Left hindlimb (tissue), 1 donor: ENCODE results near the gene CLSTN1.
"Not testable (repeated sequence)": the region's sequence is repeated elsewhere in the genome, so short reads cannot be mapped to it uniquely, and the experiment has no call there.

ENCODE experiments used
- DNase-seq: peaks from one replicate; pipeline ENCODE4 v3.0.0-alpha.2; 2018

CLSTN1 gene

GRCh38 chr1:9825093-9826074 is 1.6 kb upstream of the CLSTN1 start:
- peak; percentile 73 for DNase-seq

- DNase-seq: no peak
Observed at GRCh38 chr1:9824702-9825089, 931 bp upstream of the CLSTN1 start.

- DNase-seq: no peak
Observed at GRCh38 chr1:9823693-9823942, 147 bp downstream of the CLSTN1 start.

- no peak for DNase-seq
Observed at GRCh38 chr1:9822897-9823692, 670 bp downstream of the CLSTN1 start.

DNA sequence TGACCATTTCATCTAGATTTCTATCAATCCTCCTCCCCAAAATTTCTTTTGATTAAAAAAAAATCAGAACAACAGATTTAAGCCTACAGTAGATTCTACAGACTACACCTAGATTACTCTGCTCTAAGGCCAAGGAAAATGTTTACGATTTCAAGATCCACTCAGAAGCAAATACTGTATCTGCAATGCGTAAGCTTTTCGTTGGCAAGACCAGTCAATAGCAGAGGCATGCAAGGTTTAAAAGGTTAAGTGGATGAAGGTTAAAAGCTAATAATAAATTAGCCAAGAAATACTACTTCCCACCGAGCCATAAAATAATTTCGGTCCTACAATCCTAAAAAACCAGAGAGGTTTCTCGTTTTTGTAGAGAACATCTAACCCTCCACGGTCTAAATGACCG is 1.3 kb downstream of the CLSTN1 start:
- no peak for DNase-seq

DNA sequence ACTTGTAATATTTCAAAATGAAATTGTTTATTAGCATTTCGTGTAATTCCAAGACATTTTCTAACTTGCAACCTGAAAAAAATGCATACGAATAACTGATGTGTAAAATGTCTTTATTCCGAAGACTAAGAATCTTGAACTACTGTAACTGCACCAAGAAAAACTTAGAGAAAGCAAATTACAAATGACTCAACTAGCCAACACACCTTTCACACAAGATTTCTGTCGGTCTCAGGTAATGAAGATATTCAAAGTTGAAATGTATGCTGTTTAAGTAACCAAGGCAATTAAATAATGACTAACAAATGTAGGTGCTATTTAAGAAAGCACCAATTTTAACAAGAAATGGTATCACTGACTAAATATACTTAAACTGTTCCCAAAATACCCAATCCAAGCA is 2.1 kb downstream of the CLSTN1 start:
- DNase-seq: no peak

GRCh38 chr1:9820521-9820920 is 3.2 kb downstream of the CLSTN1 start:
- DNase-seq: no peak

- DNase-seq: no peak
Observed at GRCh38 chr1:9817734-9818133, 6.0 kb downstream of the CLSTN1 start.

DNA sequence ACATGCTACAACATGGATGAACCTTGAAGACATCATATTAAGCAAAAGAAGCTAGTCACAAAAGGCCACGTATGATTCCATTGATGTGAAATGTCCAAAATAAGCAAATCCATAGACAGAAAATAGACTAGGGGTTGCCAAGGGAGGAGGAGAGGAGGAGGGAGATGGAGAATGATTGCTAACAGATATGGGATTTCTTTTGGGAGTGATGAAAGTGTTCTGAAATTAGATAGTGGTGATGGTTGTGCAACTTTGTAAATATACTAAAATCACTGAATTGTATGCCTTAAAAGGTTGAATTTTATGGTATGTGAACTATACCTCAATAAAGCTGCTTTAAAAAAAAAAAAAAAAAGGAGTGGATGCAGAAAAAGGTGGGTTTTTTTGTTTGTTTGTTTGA is 7.6 kb downstream of the CLSTN1 start:
- no peak for DNase-seq

DNA sequence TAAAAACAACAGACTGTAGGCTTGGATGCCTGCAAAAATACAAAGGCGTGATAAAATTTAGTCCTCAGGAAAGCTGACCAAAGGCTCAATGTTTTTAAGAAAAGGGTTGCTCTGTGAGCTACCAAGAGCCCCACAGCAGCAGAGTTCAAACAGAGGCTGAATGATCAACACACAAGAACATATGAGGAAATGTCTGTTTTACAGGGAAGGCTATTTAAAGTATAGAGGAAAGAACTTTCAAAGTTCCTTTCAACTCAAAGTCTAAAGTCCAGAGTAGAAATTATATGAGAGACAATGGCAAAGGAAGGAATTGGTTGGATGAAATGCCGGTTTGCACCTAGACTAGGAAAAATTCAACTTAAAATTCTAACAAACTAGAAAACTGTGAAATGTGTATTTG is 8.6 kb downstream of the CLSTN1 start:
- no peak for DNase-seq

- no peak for DNase-seq
Observed at GRCh38 chr1:9814619-9815018, 9.1 kb downstream of the CLSTN1 start.

DNA sequence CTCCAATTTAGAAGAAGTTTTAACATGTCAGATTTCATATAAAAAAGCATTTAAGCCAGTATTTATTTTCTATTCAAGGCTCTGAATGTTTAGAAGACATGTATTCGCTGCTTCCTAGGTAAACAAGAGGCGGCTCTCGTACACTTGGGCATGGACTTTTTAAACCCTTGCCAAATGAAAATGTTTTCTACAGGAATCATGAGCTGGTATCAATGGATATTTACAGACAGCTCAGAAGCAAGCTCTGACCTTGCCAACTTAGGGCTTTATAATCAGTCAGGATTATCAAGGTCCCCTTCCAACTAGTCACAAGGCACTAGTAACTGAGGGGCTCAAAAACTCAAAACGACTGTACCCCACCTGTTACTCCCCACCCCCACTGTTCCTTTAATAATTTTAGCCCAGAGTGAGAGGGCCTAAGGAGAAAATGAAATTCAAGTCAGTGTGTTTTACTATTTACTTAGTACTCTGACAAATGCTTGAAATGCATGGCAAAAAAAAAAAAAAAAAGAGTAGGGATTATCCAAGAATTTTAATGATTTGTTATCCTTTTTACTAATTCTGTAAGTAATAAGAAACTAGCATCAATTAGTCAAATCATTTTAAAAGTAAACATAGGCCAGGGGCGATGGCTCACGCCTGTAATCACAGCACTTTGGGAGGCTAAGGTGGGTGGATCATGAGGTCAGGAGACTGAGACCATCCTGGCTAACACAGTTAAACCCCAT is 12.4 kb downstream of the CLSTN1 start:
- DNase-seq: no peak

DNA sequence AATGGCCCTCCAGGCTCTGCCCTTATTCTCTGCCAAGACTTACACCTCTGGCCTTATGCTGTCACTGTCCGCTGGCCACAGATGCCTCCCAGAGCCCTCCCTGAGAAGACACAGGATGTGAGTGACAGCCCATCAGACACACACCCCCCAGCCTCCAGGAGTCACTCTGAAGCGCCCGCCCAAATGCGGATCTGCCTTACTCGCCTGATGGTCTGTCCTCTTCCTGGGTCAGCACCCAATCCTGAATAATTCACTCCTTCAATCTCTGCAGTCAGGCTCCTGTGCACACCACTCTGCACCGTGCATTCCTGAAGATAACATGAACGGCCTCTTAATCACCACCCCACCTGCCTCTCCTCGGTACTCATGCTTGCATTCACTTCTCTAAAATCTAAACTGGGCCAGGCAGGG is 14.7 kb downstream of the CLSTN1 start:
- DNase-seq: no peak

DNA sequence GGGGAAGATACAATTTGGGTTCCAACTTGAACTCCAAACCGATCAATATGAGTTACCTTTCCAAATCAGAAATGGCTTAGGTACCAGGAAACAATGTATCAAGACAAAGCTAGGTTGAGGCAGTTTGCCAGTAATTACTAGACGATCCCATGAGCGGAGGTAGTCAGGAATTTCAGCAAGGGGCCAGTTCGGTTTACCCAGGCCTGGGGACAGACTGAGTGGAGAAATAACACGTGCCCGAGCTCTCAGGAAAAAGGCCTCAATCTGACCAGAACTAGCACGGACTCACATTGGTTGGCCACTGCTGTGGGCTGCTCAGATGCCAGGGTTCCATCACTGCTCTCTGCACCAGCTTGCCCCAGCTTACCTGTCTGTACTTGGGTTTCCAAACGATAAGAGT is 15.3 kb downstream of the CLSTN1 start:
- DNase-seq: no peak

GRCh38 chr1:9807541-9807940 is 16.2 kb downstream of the CLSTN1 start:
- DNase-seq: no peak

DNA sequence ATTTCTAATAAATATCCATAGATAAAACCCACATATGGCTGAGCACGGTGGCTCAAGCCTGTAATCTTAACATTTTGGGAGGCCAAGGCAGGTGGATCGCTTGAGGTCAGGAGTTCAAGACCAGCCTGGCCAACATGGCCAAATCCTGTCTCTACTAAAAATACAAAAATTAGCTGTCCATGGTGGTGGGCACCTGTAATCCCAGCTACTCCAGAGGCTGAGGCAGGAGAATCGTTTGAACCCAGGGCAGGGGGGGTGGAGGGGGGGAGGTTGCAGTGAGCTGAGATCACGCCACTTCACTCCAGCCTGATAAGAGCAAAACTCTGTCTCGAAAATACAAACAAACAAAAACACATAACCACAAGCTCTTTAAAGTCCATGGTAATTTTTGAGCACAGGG is 17.8 kb downstream of the CLSTN1 start:
- not testable (repeated sequence) for DNase-seq

DNA sequence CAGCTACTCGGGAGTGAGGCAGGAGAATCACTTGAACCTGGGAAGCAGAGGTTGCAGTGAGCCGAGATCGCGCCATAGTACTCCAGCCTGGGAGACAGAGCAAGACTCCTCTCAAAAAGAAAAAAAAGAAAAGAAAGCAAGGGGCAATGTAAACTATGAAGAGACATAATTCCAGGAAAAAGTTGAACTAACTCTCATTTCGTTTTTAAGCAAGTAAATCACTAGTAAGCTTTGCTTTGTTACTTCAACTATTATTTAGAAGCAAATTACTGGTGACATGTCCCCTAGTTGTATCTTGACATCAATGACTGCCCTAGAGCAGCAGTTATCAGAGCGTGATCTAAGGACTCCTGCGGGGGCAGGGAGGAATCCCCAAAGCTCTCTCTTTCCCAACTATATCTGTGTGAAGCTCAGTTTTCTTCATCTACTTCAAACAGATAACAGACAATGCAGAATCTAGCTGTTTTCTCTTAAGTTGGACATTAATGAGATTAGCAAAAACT is 18.7 kb downstream of the CLSTN1 start:
- no peak for DNase-seq

DNA sequence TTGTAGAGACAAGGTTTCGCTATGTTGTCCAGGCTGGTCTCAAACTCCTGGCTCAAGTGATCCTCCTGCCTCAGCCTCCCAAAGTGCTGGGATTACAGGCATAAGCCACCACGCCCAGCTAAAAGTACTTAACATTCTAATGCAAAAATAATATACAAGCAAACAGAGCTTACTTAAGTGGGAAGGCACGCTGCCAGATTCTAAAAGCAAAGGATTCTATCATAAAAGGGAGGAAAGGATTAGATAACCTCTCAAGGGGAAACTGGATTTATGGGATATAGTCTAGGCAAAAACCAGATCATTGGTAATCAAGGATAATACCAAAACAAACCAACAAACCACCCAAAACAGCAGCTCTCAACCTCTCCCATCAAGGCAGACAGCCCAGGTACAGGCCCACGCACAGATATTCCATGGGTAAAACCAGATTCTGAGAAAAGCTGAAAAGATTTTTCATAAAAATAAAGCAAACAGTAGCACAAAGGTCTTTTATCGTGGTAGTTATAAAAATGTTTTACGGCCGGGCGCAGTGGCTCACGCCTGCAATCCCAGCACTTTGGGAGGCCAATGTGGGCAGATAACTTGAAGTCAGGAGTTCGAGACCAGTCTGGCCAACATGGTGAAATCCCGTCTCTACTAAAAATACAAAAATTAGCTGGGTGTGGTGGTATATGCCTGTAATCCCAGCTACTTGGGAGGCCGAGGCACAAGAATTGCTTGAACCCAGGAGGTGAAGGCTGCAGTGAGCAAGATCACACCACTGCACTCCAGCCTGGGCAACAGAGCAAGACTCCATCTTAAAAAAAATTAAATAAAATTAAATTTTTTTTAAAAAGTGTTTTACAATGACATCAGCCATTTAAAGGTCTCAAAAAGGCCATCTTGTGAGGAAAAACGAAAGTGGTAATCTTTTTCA is 20.5 kb downstream of the CLSTN1 start:
- DNase-seq: not testable (repeated sequence)

GRCh38 chr1:9801909-9802308 is 21.9 kb downstream of the CLSTN1 start:
- DNase-seq: no peak

GRCh38 chr1:9798236-9799130 is 25.3 kb downstream of the CLSTN1 start:
- no peak for DNase-seq

DNA sequence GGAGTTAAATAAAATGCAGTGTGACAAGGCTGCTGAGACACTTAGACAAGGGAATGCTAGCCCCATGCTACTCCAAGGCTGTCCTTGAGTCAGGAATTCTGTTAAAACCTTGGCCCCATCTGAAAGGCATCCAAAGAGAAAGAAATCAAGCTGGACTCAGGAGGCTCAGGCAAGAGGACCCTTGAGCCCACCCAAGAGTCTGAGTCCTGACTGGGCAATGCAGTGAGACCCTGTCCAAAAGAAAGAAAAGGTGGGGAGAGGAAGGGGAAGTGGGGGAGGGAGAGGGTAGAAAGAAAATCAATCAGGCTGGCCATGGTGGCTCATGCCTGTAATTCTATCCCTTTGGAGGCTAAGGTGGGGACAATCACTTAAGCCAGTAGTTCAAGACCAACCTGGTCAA is 26.7 kb downstream of the CLSTN1 start:
- no peak for DNase-seq
